HCT116 (cell line): ENCODE measurements around the gene AFAP1. TPM values are rescaled to one million over a fixed set of nuclear protein-coding genes. Genes with fewer than 3 reads are reported as not detected.

Source experiments
- ATAC-seq: fragments of 200-7000 bp; cut with Tn5 transposase; 2 replicates; pipeline ENCODE4 v1.9.1; 2020; ENCODE audit warnings: mild to moderate bottlenecking, moderate library complexity
- BruUV-seq: library from RNA; stranded (reverse); fragments of 400-500 nt; replicated peaks from 2 replicates; lab custom pipeline; 2021; lab: Mats Ljungman, UMichigan
- CTCF ChIA-PET: fragments of 300-600 bp; sonication (Branson Sonifier 250); formaldehyde crosslinking; loops from one replicate; lab custom pipeline; 2021; ENCODE audit warnings: antibody characterized with exemption; lab: Charles Lee
- POLR2A ChIA-PET: fragments of 300-600, 350-600 bp; sonication (Branson Sonifier 250); formaldehyde crosslinking; loops from one replicate; lab custom pipeline; 2021; ENCODE audit warnings: antibody characterized with exemption; lab: Charles Lee
- RAD21 ChIA-PET, 2 experiments: fragments of 300-600 bp; sonication (Branson Sonifier 250); formaldehyde crosslinking; loops; one replicate each; lab custom pipeline; 2023; ENCODE audit warnings: low total read pairs in 2 of 2; ENCODE audit not compliant: uncharacterized antibody in 2 of 2, unreplicated experiment in 2 of 2, low non-redundant PET in 1 of 2; lab: Charles Lee
- DNase-seq: peaks from one replicate; pipeline ENCODE4 v3.0.0-alpha.2; 2010; ENCODE audit warnings: low read depth, low spot score
- H2AFZ ChIP-seq: fragments of 200-600 bp; shearing (Covaris generic), sonication (generic); 2 replicates; pipeline ENCODE4 v1.6.1; 2017; ENCODE audit warnings: low read depth, mixed run types, mixed read lengths, antibody characterized with exemption, low read length; ENCODE audit not compliant: poor library complexity, severe bottlenecking
- H3K27ac ChIP-seq: 2 replicates; pipeline ENCODE4 v1.5.1; 2012; ENCODE audit warnings: low read depth, low read length
- H3K27me3 ChIP-seq: fragments of 200-600 bp; sonication (generic); 2 replicates; pipeline ENCODE4 v1.6.1; 2016; ENCODE audit warnings: mixed run types, low read length, mixed read lengths; ENCODE audit not compliant: insufficient read depth
- H3K36me3 ChIP-seq, 2 experiments: fragments of 200-500 bp in 1 of 2; fragments of 200-600 bp in 1 of 2; sonication (Bioruptor generic) in 1 of 2; sonication (generic) in 1 of 2; 2 replicates each; pipeline versions ENCODE4 v1.5.1 to v1.6.1; 2014 to 2016; ENCODE audit warnings: low read length in 2 of 2, inconsistent platforms in 1 of 2, mixed read lengths in 1 of 2, mixed run types in 1 of 2; ENCODE audit not compliant: insufficient read depth in 2 of 2, control insufficient read depth in 1 of 2
- H3K4me1 ChIP-seq, 2 experiments: fragments of 200-600 bp in 1 of 2; sonication (generic) in 1 of 2; 2 replicates each; pipeline versions ENCODE4 v1.5.1 to v1.6.1; 2012 to 2017; ENCODE audit warnings: low read length in 2 of 2, inconsistent platforms in 1 of 2, mild to moderate bottlenecking in 1 of 2, mixed read lengths in 1 of 2, mixed run types in 1 of 2, moderate library complexity in 1 of 2; ENCODE audit not compliant: insufficient read depth in 2 of 2, control insufficient read depth in 1 of 2
- H3K4me2 ChIP-seq: fragments of 200-600 bp; sonication (generic); 2 replicates; pipeline ENCODE4 v1.6.1; 2017; ENCODE audit warnings: mixed run types, low read length, mixed read lengths
- H3K4me3 ChIP-seq, 2 experiments: fragments of 200-600 bp in 1 of 2; sonication (generic) in 1 of 2; replicated peaks in 1 of 2; 2 replicates each; pipeline ENCODE4 v1.5.1; 2011 to 2016; ENCODE audit warnings: low read length in 2 of 2, control low read depth in 1 of 2, low read depth in 1 of 2, mild to moderate bottlenecking in 1 of 2, mixed read lengths in 1 of 2, mixed run types in 1 of 2
- H3K79me2 ChIP-seq: fragments of 200-600 bp; sonication (generic); 2 replicates; pipeline ENCODE4 v1.6.1; 2017; ENCODE audit warnings: mild to moderate bottlenecking, mixed run types, low read length, moderate library complexity, mixed read lengths; ENCODE audit not compliant: insufficient read depth
- H3K9ac ChIP-seq: fragments of 200-600 bp; sonication (generic); 2 replicates; pipeline ENCODE4 v1.6.1; 2016; ENCODE audit warnings: low read length, mixed read lengths
- H3K9me2 ChIP-seq: fragments of 200-600 bp; sonication (generic), shearing (Covaris generic); 2 replicates; pipeline ENCODE4 v1.6.1; 2017; ENCODE audit warnings: mixed run types, mild to moderate bottlenecking, moderate library complexity; ENCODE audit not compliant: insufficient read depth
- H3K9me3 ChIP-seq, 2 experiments: fragments of 200-500 bp in 1 of 2; fragments of 200-600 bp in 1 of 2; sonication (Bioruptor generic) in 1 of 2; sonication (generic) in 1 of 2; 2 replicates each; pipeline ENCODE4 v1.6.1; 2014 to 2017; ENCODE audit warnings: low read length in 2 of 2, mixed read lengths in 2 of 2, inconsistent platforms in 1 of 2, low read depth in 1 of 2, mild to moderate bottlenecking in 1 of 2, mixed run types in 1 of 2, moderate library complexity in 1 of 2; ENCODE audit not compliant: control insufficient read depth in 1 of 2, insufficient read depth in 1 of 2
- H4K20me1 ChIP-seq: fragments of 200-600 bp; sonication (generic), shearing (Covaris generic); 2 replicates; pipeline ENCODE4 v1.6.1; 2017; ENCODE audit warnings: mixed run types, mild to moderate bottlenecking, moderate library complexity; ENCODE audit not compliant: insufficient read depth
- CEBPB ChIP-seq: IDR thresholded peaks from 2 replicates; pipeline ENCODE4 v1.6.1; 2012; ENCODE audit warnings: low read depth
- EGR1 ChIP-seq: IDR thresholded peaks from 2 replicates; pipeline ENCODE4 v1.6.1; 2012; ENCODE audit warnings: low read depth
- ELF1 ChIP-seq: IDR thresholded peaks from 2 replicates; pipeline ENCODE4 v1.6.1; 2012; ENCODE audit warnings: low read depth, borderline replicate concordance
- JUND ChIP-seq: IDR thresholded peaks from 2 replicates; pipeline ENCODE4 v1.6.1; 2012
- POLR2A ChIP-seq: IDR thresholded peaks from 2 replicates; pipeline ENCODE4 v1.7.0; 2011; ENCODE audit warnings: borderline replicate concordance; ENCODE audit not compliant: insufficient read depth, insufficient read length; ENCODE audit errors: extremely low read depth
- POLR2AphosphoS5 ChIP-seq: IDR thresholded peaks from 2 replicates; pipeline ENCODE4 v1.6.1; 2011; ENCODE audit warnings: mild to moderate bottlenecking, low read depth, low read length, moderate library complexity
- RAD21 ChIP-seq: IDR thresholded peaks from 2 replicates; pipeline ENCODE4 v1.6.1; 2012; ENCODE audit warnings: low read depth, mild to moderate bottlenecking
- SP1 ChIP-seq: IDR thresholded peaks from 2 replicates; pipeline ENCODE4 v1.6.1; 2012; ENCODE audit warnings: low read depth
- SRF ChIP-seq: IDR thresholded peaks from 2 replicates; pipeline ENCODE4 v1.6.1; 2012; ENCODE audit warnings: low read depth
- TCF7L2 ChIP-seq: IDR thresholded peaks from 2 replicates; pipeline ENCODE4 v1.7.0; 2011; ENCODE audit warnings: borderline replicate concordance, inconsistent platforms; ENCODE audit not compliant: insufficient read depth, insufficient read length; ENCODE audit errors: extremely low read depth
- ZNF274 ChIP-seq: fragments of 200-500 bp; sonication (Bioruptor generic); IDR thresholded peaks from 2 replicates; pipeline ENCODE4 v1.6.1; 2014; ENCODE audit warnings: mild to moderate bottlenecking, low read depth, low read length, inconsistent platforms
- intact Hi-C: fragments of 100-400 bp; cut with micrococcal nuclease; formaldehyde crosslinking; loops from 2 replicates; pipeline ENCODE4 v1.10.0; 2022
- total RNA-seq: library from RNA; stranded (reverse); gene quantifications from one replicate; pipeline ENCODE4 v1.2.1, GENCODE V29; 2021; ENCODE audit not compliant: unreplicated experiment
- TF ChIP-seq, protein P1 (sequence below): IDR thresholded peaks from 2 replicates; pipeline ENCODE4 v1.6.1; 2012; ENCODE audit warnings: low read depth
- TF ChIP-seq, protein P2 (sequence below): IDR thresholded peaks from 2 replicates; pipeline ENCODE4 v1.6.1; 2012

AFAP1 gene
- total RNA-seq, 1 experiment from 2014 or later, result 19.4 TPM

DNA sequence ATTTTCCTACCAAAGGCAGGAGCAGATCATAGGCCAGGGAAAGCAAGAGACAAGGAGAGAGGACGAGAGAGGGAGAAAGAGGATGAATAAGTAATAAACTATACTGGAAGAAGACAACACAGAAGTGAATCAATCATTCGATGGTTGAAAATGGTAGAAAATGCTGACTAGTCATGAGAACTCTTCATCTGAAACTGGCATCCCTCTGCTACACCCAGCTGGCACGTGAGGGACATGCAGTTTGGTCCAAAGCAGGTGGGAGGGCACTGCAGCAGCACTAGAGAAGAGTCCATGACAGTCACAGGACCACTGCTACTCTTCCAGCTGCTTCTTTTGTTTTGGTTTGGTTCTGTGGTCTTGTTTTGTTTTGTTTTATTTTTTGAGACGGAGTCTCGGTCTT lies 74.1 kb downstream of the AFAP1 start:
- Histone ChIP-seq H3K27me3 (no peaks in the 10 kb centered on the region), H3K4me3 (no peak overlapping the region), H3K79me2 (no peaks in the 10 kb centered on the region), H4K20me1 (no peaks in the 10 kb centered on the region), H3K4me1 (no peaks in the 10 kb centered on the region), H3K27ac (no peak overlapping the region), H3K9ac (no peak overlapping the region), H3K4me2 (no peak overlapping the region), H2AFZ (no peak overlapping the region), H3K9me3 (no peaks in the 10 kb centered on the region), H3K9me2 (no peaks in the 10 kb centered on the region), H3K36me3 (0 out of 4 replicates have a peak, but pooled peaks cover 0 to 2% of the 10 kb centered on the region in 2 experiments)
- ATAC-seq, result no peak
- no peak for DNase-seq
- intact Hi-C loops, result no loop called here
- CTCF ChIA-PET, result no interaction called here
- no TSS peak for BruUV-seq
- RAD21 ChIA-PET, result no interaction called here
- POLR2A ChIA-PET, result no interaction called here
- no peak for TF ChIP-seq TCF7L2
- no peak for TF ChIP-seq POLR2AphosphoS5
- TF ChIP-seq, protein P1, sequence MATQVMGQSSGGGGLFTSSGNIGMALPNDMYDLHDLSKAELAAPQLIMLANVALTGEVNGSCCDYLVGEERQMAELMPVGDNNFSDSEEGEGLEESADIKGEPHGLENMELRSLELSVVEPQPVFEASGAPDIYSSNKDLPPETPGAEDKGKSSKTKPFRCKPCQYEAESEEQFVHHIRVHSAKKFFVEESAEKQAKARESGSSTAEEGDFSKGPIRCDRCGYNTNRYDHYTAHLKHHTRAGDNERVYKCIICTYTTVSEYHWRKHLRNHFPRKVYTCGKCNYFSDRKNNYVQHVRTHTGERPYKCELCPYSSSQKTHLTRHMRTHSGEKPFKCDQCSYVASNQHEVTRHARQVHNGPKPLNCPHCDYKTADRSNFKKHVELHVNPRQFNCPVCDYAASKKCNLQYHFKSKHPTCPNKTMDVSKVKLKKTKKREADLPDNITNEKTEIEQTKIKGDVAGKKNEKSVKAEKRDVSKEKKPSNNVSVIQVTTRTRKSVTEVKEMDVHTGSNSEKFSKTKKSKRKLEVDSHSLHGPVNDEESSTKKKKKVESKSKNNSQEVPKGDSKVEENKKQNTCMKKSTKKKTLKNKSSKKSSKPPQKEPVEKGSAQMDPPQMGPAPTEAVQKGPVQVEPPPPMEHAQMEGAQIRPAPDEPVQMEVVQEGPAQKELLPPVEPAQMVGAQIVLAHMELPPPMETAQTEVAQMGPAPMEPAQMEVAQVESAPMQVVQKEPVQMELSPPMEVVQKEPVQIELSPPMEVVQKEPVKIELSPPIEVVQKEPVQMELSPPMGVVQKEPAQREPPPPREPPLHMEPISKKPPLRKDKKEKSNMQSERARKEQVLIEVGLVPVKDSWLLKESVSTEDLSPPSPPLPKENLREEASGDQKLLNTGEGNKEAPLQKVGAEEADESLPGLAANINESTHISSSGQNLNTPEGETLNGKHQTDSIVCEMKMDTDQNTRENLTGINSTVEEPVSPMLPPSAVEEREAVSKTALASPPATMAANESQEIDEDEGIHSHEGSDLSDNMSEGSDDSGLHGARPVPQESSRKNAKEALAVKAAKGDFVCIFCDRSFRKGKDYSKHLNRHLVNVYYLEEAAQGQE, result no peak
- TF ChIP-seq SRF, result no peak
- TF ChIP-seq, all 23 proteins: peak for 0

DNA sequence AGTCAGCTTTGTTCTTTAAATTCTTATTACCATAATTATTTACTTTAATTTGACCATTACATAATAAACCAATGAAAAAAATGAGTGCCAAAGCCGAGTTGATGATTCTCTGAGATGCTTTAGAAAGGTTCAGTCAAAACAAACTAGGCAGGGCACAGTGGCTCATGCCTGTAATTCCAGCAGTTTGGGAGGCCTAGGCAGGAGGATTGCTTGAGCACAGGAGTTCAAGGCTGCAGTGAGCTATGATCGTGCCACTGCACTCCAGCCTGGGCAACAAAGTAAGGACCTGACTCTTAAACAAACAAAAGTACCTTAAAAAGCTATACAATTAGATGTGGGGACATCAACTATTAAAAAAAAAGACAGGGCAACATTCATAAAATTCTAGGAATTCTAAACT lies 75.0 kb downstream of the AFAP1 start:
- Histone ChIP-seq H3K9me3 (no peaks in the 10 kb centered on the region), H4K20me1 (no peaks in the 10 kb centered on the region), H2AFZ (no peak overlapping the region), H3K4me3 (no peak overlapping the region), H3K9me2 (no peaks in the 10 kb centered on the region), H3K27me3 (no peaks in the 10 kb centered on the region), H3K79me2 (no peaks in the 10 kb centered on the region), H3K27ac (no peak overlapping the region), H3K36me3 (0 out of 4 replicates have a peak, but pooled peaks cover 0 to 2% of the 10 kb centered on the region in 2 experiments), H3K9ac (no peak overlapping the region), H3K4me1 (no peaks in the 10 kb centered on the region), H3K4me2 (no peak overlapping the region)
- ChIA-PET POLR2A (no interaction called here), RAD21 (no interaction called here), CTCF (no interaction called here)
- intact Hi-C loops, result no loop called here
- no TSS peak for BruUV-seq
- no peak for TF ChIP-seq SP1
- no peak for TF ChIP-seq EGR1
- no peak for TF ChIP-seq POLR2AphosphoS5
- TF ChIP-seq TCF7L2, result no peak
- TF ChIP-seq, protein P2, sequence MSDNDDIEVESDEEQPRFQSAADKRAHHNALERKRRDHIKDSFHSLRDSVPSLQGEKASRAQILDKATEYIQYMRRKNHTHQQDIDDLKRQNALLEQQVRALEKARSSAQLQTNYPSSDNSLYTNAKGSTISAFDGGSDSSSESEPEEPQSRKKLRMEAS, result no peak
- no peak for TF ChIP-seq ZNF274
- no peak for TF ChIP-seq POLR2A
- TF ChIP-seq JUND, result no peak
- no peak for TF ChIP-seq RAD21
- TF ChIP-seq ELF1, result no peak
- no peak for TF ChIP-seq CEBPB
- TF ChIP-seq SRF, result no peak
- no peak for DNase-seq
- ATAC-seq, result no peak
